ENCODE measurements around the gene KCTD11. TPM values are rescaled to one million over a fixed set of nuclear protein-coding genes. Genes with fewer than 3 reads are reported as not detected.

The KCTD11 gene
- total and polyA plus RNA-seq, 10 of the 15 experiments (the other 5 are each of a cell fraction or from before 2014, with no cell fraction given): 0.05 to 7.3 (median 2.9) TPM

DNA sequence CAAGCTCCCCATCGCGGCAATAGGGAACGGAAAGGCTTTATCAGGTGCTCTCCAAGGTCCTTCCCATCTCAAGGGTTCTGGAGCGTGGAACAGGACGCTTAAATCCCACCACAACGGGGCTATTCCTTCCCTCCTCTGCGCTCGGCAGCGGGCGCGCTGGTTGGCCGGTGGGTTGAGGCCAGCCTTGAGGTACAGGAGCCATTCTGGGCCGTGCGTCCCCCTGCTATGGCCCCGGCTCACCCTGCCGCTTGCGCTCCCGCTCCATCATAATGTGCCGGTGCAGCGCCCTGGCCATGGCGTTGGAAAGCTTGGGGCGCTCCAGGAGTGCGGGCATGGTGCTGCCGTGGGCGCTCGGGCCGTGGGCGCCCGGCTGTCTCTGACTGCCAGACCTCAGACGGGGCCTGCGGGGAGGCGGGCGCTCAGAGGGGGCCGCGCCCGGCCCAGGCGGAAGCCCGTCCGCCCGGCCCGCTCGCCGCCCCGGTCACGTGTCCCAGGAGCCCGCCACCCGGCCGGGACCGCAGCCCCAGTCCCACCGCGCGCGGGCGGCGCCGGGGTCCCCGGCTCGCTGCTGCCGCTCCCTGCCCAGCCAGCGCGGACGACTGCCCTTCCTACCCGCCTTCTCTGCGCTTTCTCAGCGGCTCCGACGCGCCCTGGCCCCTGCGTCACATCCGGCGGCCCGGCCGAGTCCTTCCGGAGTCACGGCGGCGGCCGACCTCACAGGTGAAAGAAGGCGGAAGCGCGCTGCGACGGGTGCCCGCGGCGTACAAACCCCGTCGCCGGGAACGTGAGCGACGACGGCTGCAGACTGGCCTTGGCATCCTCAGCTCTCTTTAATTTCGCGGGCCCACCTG, 37.0 kb upstream of the KCTD11 start, which contains the start of gene GPS2 (continued):
- TF ChIP-seq PRDM15 (CRISPR knock-in tag; IDR thresholded peaks at IDR 0.05): no peak
- TF ChIP-seq, protein P1, sequence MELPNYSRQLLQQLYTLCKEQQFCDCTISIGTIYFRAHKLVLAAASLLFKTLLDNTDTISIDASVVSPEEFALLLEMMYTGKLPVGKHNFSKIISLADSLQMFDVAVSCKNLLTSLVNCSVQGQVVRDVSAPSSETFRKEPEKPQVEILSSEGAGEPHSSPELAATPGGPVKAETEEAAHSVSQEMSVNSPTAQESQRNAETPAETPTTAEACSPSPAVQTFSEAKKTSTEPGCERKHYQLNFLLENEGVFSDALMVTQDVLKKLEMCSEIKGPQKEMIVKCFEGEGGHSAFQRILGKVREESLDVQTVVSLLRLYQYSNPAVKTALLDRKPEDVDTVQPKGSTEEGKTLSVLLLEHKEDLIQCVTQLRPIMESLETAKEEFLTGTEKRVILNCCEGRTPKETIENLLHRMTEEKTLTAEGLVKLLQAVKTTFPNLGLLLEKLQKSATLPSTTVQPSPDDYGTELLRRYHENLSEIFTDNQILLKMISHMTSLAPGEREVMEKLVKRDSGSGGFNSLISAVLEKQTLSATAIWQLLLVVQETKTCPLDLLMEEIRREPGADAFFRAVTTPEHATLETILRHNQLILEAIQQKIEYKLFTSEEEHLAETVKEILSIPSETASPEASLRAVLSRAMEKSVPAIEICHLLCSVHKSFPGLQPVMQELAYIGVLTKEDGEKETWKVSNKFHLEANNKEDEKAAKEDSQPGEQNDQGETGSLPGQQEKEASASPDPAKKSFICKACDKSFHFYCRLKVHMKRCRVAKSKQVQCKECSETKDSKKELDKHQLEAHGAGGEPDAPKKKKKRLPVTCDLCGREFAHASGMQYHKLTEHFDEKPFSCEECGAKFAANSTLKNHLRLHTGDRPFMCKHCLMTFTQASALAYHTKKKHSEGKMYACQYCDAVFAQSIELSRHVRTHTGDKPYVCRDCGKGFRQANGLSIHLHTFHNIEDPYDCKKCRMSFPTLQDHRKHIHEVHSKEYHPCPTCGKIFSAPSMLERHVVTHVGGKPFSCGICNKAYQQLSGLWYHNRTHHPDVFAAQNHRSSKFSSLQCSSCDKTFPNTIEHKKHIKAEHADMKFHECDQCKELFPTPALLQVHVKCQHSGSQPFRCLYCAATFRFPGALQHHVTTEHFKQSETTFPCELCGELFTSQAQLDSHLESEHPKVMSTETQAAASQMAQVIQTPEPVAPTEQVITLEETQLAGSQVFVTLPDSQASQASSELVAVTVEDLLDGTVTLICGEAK (IDR thresholded peaks at IDR 0.05; ENCODE audit: borderline replicate concordance): peak; percentile 94
- peak; percentile 93 for TF ChIP-seq IKZF1 (conservative IDR thresholded peaks at IDR 0.05)
- TF ChIP-seq ZBTB11 (CRISPR knock-in tag; IDR thresholded peaks at IDR 0.05): peak; percentile 57
- TF ChIP-seq SREBF1 (IDR thresholded peaks at IDR 0.05; ENCODE audit: low read length): peak; percentile 67
- TF ChIP-seq NFXL1 (IDR thresholded peaks at IDR 0.05; ENCODE audit: borderline replicate concordance): no peak
- TF ChIP-seq BACH1 (IDR thresholded peaks at IDR 0.05; ENCODE audit: borderline replicate concordance): peak; percentile 65
- no peak for TF ChIP-seq ZNF207 (IDR thresholded peaks at IDR 0.05; ENCODE audit: borderline replicate concordance)
- TF ChIP-seq MAX (IDR thresholded peaks at IDR 0.05; ENCODE audit: low read depth, low read length): peak; percentile 76; the same call in 1 of the 2 replicates
- peak; percentile 92 for TF ChIP-seq LARP7 (IDR thresholded peaks at IDR 0.05)
- peak; percentile 65; the same call in 1 of the 2 replicates for TF ChIP-seq TBL1XR1 (IDR thresholded peaks at IDR 0.05; ENCODE audit: low read depth, low read length)
- TF ChIP-seq BCL3 (IDR thresholded peaks at IDR 0.05; ENCODE audit: borderline replicate concordance, insufficient read depth, low read depth, low read length, poor library complexity, severe bottlenecking): peak; percentile 62
- no peak for TF ChIP-seq ZNF217 (IDR thresholded peaks at IDR 0.05)
- TF ChIP-seq ASH2L (IDR thresholded peaks at IDR 0.05; ENCODE audit: borderline replicate concordance, low read depth): no peak
- TF ChIP-seq JUND (IDR thresholded peaks at IDR 0.05; ENCODE audit: low read depth, low read length): no peak

Measured in GM12878 (cell line).